Measurements from ENCODE around the gene KRT82.

DNA sequence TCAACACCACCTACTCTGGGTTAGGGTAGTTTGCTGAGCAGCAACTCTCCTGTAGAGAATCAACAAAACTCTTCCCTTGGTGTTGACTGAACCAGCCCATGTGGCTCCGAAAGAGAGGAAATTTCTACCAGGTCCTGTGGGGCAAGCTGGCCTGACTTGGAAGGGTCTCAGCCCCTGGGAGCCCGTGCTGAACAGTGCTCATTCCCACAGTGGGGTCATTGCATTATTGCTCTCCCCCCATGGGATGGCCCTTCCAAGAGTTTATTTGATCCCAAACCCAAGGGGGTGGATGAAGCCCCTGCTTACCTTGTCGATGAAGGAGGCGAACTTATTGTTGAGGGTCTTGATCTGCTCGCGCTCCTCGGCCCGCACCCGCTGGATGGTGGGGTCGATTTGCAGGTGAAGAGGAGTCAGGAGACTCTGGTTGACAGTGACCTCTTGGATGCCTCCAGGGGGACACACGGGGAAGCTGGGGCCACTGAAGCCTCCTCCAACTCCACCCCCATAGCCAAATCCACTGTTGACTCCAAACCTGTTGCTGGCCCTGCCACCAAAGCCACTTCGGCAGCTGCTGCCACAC is 27.5 kb upstream of the KRT82 start:
- TF ChIP-seq CBX8 (IDR thresholded peaks at IDR 0.05) (no peak), MAZ (IDR thresholded peaks at IDR 0.05; ENCODE audit: borderline replicate concordance, low read depth, low read length) (no peak), RAD21 (conservative IDR thresholded peaks at IDR 0.05 in 1 of 2, IDR thresholded peaks at IDR 0.05 in 1 of 2) (no peak), ESRRA (IDR thresholded peaks at IDR 0.05; ENCODE audit: borderline replicate concordance, low read length) (no peak), USF2 (IDR thresholded peaks at IDR 0.05) (no peak), EP300 (IDR thresholded peaks at IDR 0.05) (no peak), POLR2A (IDR thresholded peaks at IDR 0.05; ENCODE audit: low read length) (no peak)
- TF ChIP-seq, protein P1, sequence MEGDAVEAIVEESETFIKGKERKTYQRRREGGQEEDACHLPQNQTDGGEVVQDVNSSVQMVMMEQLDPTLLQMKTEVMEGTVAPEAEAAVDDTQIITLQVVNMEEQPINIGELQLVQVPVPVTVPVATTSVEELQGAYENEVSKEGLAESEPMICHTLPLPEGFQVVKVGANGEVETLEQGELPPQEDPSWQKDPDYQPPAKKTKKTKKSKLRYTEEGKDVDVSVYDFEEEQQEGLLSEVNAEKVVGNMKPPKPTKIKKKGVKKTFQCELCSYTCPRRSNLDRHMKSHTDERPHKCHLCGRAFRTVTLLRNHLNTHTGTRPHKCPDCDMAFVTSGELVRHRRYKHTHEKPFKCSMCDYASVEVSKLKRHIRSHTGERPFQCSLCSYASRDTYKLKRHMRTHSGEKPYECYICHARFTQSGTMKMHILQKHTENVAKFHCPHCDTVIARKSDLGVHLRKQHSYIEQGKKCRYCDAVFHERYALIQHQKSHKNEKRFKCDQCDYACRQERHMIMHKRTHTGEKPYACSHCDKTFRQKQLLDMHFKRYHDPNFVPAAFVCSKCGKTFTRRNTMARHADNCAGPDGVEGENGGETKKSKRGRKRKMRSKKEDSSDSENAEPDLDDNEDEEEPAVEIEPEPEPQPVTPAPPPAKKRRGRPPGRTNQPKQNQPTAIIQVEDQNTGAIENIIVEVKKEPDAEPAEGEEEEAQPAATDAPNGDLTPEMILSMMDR (IDR thresholded peaks at IDR 0.05), result no peak
